ENCODE results near the gene AGRP. TPM values are rescaled to one million over a fixed set of nuclear protein-coding genes. Genes with fewer than 3 reads are reported as not detected.

Gene AGRP
- polyA plus RNA-seq, 1 donor (not counting 4 experiments of a cell fraction or from before 2014, with no cell fraction given) = not detected

DNA sequence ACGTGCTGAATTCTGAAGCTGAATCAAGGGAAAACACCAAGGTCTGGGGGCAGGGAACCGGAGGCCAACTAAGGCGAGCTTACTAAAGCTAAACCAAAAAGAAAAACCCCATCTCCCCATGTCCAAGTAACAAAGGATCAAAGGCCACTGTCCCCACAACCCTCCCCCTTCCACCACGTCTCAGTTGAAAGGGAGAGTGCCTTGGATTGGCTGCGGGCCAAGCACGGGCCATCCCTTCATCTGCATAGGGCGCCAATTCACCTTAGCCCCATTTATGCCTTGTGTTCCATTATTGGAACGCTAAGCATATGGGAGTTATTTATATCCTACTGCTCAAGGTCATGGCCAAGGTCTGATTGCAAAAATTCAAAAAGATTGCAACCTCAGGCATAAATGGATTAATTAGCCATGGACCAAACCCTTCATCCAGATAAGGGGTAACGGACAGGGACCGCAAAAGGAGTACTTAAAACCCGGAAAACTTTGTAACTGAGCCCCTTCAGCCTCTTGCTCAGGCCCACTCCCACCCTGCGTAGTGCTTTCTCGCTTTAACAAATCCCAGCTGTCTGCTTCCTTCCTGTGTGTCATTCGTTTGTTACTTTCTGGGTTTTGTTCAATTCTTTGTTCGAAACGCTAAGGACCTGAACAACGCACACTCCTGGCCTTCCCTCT lies 1.6 kb downstream of the AGRP start:
- FAIRE-seq = no peak
- dilution Hi-C loops (cut with MboI; ENCODE audit: extremely low pct_ligation_motif_present, low sequenced_read_pairs) = no loop called here
- no peak for DNase-seq (ENCODE audit: low read depth, low spot score)
- Histone ChIP-seq H3K4me1 (ENCODE audit: control insufficient read depth, extremely low read depth, insufficient read depth, low read length) (peaks cover 17% of the 10 kb centered on the region), H3K4me2 (ENCODE audit: control insufficient read depth, extremely low read depth, insufficient read depth, low read depth, low read length) (peak overlapping the region; percentile 94), H3K9me3 (ENCODE audit: control insufficient read depth, low read depth, low read length) (no peaks in the 10 kb centered on the region), H3K4me3 (ENCODE audit: control insufficient read depth in 2 of 3, extremely low read depth in 1 of 3, insufficient read depth in 2 of 3, low read depth in 1 of 3, low read length in 3 of 3) (peak overlapping the region; percentile 83 to 89 (median 84)), H3K9ac (ENCODE audit: control insufficient read depth, extremely low read depth, insufficient read depth, low read length) (peak overlapping the region; percentile 79), H3K9me1 (ENCODE audit: control insufficient read depth, extremely low read depth, insufficient read depth, low read length) (no peaks in the 10 kb centered on the region), H3K27ac (ENCODE audit: control insufficient read depth, insufficient read depth, low read length) (peak overlapping the region; percentile 59), H3K27me3 (ENCODE audit: control insufficient read depth, extremely low read depth, insufficient read depth, low read length) (no peaks in the 10 kb centered on the region), H3K79me2 (ENCODE audit: control insufficient read depth, insufficient read depth, low read length) (peaks cover 39% of the 10 kb centered on the region), H2AFZ (ENCODE audit: control insufficient read depth, low read length) (peak overlapping the region; percentile 94), H4K20me1 (ENCODE audit: control insufficient read depth, extremely low read depth, insufficient read depth, low read length) (no peaks in the 10 kb centered on the region), H3K36me3 (ENCODE audit: control insufficient read depth in 2 of 2, extremely low read depth in 1 of 2, insufficient read depth in 2 of 2, low read length in 2 of 2) (no peaks in the 10 kb centered on the region)
- TF ChIP-seq EZH2 (IDR thresholded peaks at IDR 0.05; ENCODE audit: low read length) = no peak
- TF ChIP-seq, protein P1, sequence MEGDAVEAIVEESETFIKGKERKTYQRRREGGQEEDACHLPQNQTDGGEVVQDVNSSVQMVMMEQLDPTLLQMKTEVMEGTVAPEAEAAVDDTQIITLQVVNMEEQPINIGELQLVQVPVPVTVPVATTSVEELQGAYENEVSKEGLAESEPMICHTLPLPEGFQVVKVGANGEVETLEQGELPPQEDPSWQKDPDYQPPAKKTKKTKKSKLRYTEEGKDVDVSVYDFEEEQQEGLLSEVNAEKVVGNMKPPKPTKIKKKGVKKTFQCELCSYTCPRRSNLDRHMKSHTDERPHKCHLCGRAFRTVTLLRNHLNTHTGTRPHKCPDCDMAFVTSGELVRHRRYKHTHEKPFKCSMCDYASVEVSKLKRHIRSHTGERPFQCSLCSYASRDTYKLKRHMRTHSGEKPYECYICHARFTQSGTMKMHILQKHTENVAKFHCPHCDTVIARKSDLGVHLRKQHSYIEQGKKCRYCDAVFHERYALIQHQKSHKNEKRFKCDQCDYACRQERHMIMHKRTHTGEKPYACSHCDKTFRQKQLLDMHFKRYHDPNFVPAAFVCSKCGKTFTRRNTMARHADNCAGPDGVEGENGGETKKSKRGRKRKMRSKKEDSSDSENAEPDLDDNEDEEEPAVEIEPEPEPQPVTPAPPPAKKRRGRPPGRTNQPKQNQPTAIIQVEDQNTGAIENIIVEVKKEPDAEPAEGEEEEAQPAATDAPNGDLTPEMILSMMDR (optimal IDR thresholded peaks at IDR 0.05 in 1 of 3, IDR thresholded peaks at IDR 0.05 in 1 of 3, conservative IDR thresholded peaks at IDR 0.05 in 1 of 3; ENCODE audit: extremely low read depth in 1 of 3, insufficient read depth in 2 of 3, low read length in 3 of 3) = no peak

DNA sequence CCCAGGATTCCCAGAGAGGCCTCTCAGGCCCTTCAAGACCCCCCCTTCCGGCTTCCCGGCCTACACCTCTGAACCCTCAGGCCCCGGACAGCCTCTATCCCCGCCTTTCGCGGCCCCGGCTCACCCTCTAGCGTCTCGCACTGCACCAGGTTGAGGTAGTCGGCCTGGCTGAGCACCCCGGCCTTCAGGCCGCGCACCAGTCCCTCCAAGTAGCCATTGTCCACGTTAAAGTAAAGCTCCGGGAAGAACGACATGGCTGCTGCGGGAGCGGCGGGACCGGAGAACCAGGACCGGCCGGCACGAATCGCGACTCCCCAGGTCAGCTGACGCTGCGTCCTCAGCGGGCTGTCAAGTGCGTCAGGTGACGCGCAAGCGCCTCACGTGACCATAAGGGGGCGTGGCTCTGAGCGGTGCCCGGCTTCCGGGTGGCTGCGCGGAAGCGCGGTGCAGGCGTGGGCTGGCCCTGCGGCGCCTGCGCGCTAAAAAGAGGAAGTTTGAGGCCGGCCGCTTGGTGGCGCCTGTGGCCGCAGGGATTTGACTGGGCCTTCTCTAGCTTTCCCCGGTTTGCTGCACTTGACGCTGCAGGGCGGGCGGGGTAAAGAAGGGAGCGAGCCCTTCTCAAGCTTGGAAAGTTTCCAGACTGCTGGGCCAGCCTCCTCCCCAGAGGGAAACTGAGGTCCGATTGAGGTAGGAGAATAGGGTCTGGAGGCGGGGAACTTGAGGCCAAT lies 2.4 kb downstream of the AGRP start, which contains the start of gene ATP6V0D1:
Gene ATP6V0D1 (minus strand): TSS at position 325 of the 728 bp plus-strand sequence. CDS start 71 bp downstream, at position 254.
- Histone ChIP-seq H3K9me1 (ENCODE audit: control insufficient read depth, extremely low read depth, insufficient read depth, low read length) (no peaks in the 10 kb centered on the region), H3K79me2 (ENCODE audit: control insufficient read depth, insufficient read depth, low read length) (peaks cover 45% of the 10 kb centered on the region), H3K27me3 (ENCODE audit: control insufficient read depth, extremely low read depth, insufficient read depth, low read length) (no peaks in the 10 kb centered on the region), H3K4me3 (ENCODE audit: control insufficient read depth in 2 of 3, extremely low read depth in 1 of 3, insufficient read depth in 2 of 3, low read depth in 1 of 3, low read length in 3 of 3) (peak within 1 kb of the TSS; percentile 89 to 99 (median 95)), H2AFZ (ENCODE audit: control insufficient read depth, low read length) (peak within 1 kb of the TSS; percentile 97), H3K36me3 (ENCODE audit: control insufficient read depth in 2 of 2, extremely low read depth in 1 of 2, insufficient read depth in 2 of 2, low read length in 2 of 2) (peaks cover 0 to 4% of the 10 kb centered on the region in 2 experiments), H4K20me1 (ENCODE audit: control insufficient read depth, extremely low read depth, insufficient read depth, low read length) (no peaks in the 10 kb centered on the region), H3K4me2 (ENCODE audit: control insufficient read depth, extremely low read depth, insufficient read depth, low read depth, low read length) (peak within 1 kb of the TSS; percentile 99), H3K9ac (ENCODE audit: control insufficient read depth, extremely low read depth, insufficient read depth, low read length) (peak within 1 kb of the TSS; percentile 97), H3K4me1 (ENCODE audit: control insufficient read depth, extremely low read depth, insufficient read depth, low read length) (peaks cover 20% of the 10 kb centered on the region), H3K27ac (ENCODE audit: control insufficient read depth, insufficient read depth, low read length) (peak within 1 kb of the TSS; percentile 94), H3K9me3 (ENCODE audit: control insufficient read depth, low read depth, low read length) (no peaks in the 10 kb centered on the region)
- dilution Hi-C loops (cut with MboI; ENCODE audit: extremely low pct_ligation_motif_present, low sequenced_read_pairs) = no loop called here
- FAIRE-seq (no peak), DNase-seq (ENCODE audit: low read depth, low spot score) (peak; percentile 84)
- TF ChIP-seq, protein P1 (optimal IDR thresholded peaks at IDR 0.05 in 1 of 3, IDR thresholded peaks at IDR 0.05 in 1 of 3, conservative IDR thresholded peaks at IDR 0.05 in 1 of 3; ENCODE audit: extremely low read depth in 1 of 3, insufficient read depth in 2 of 3, low read length in 3 of 3) = peak; percentile 74 to 96 (median 75)
- TF ChIP-seq EZH2 (IDR thresholded peaks at IDR 0.05; ENCODE audit: low read length) = no peak

All from keratinocyte (primary cell).